WTC11 (cell line): ENCODE data around the gene SOAT1.

Experiments
- CTCF ChIP-seq: fragments of 200-600 bp; IDR thresholded peaks from 2 replicates; pipeline ENCODE4 v1.8.0; 2022; ENCODE audit warnings: antibody characterized with exemption
- ELF4 ChIP-seq: sonication (generic); formaldehyde crosslinking; IDR thresholded peaks from 2 replicates; pipeline ENCODE4 v1.8.1; 2022; ENCODE audit warnings: low read depth, mild to moderate bottlenecking, moderate library complexity, missing genetic modification reagents
- FOXJ3 ChIP-seq: sonication (generic); formaldehyde crosslinking; IDR thresholded peaks from 2 replicates; pipeline ENCODE4 v1.9.0; 2021; ENCODE audit warnings: missing genetic modification reagents, mild to moderate bottlenecking, borderline replicate concordance
- MLX ChIP-seq: sonication (generic); formaldehyde crosslinking; IDR thresholded peaks from 2 replicates; pipeline ENCODE4 v1.8.1; 2023; ENCODE audit warnings: mild to moderate bottlenecking, missing genetic modification reagents, moderate library complexity
- NFYB ChIP-seq: sonication (generic); formaldehyde crosslinking; conservative IDR thresholded peaks from 2 replicates; pipeline ENCODE4 v1.8.0; 2022; ENCODE audit warnings: low read depth, missing genetic modification reagents
- NR2C2 ChIP-seq: sonication (generic); formaldehyde crosslinking; IDR thresholded peaks from 2 replicates; pipeline ENCODE4 v1.8.0; 2022; ENCODE audit warnings: mild to moderate bottlenecking, missing genetic modification reagents
- SMAD3 ChIP-seq: sonication (generic); formaldehyde crosslinking; IDR thresholded peaks from 2 replicates; pipeline ENCODE4 v1.8.0; 2022; ENCODE audit warnings: missing genetic modification reagents, mild to moderate bottlenecking, borderline replicate concordance
- STAT6 ChIP-seq: sonication (generic); formaldehyde crosslinking; conservative IDR thresholded peaks from 2 replicates; pipeline ENCODE4 v1.8.1; 2023; ENCODE audit warnings: mild to moderate bottlenecking, low read depth, missing genetic modification reagents, moderate library complexity
- USF2 ChIP-seq: sonication (generic); formaldehyde crosslinking; IDR thresholded peaks from 2 replicates; pipeline ENCODE4 v1.8.1; 2023; ENCODE audit warnings: mild to moderate bottlenecking, missing genetic modification reagents, moderate library complexity
- TF ChIP-seq, protein P1 (sequence below): sonication (generic); formaldehyde crosslinking; IDR thresholded peaks from 2 replicates; pipeline ENCODE4 v1.8.0; 2023; ENCODE audit warnings: missing genetic modification reagents
- TF ChIP-seq, protein P2 (sequence below): sonication (generic); formaldehyde crosslinking; IDR thresholded peaks from 2 replicates; pipeline ENCODE4 v1.8.1; 2022; ENCODE audit warnings: low read depth, missing genetic modification reagents, borderline replicate concordance
- TF ChIP-seq, protein P3 (sequence below): sonication (generic); formaldehyde crosslinking; IDR thresholded peaks from 2 replicates; pipeline ENCODE4 v1.8.0; 2022; ENCODE audit warnings: mild to moderate bottlenecking, missing genetic modification reagents
- TF ChIP-seq, protein P4 (sequence below): fragments of 250-450 bp; sonication (Bioruptor Pico); IDR thresholded peaks from 2 replicates; pipeline ENCODE4 v1.9.0; 2021; ENCODE audit warnings: mild to moderate bottlenecking, borderline replicate concordance

DNA sequence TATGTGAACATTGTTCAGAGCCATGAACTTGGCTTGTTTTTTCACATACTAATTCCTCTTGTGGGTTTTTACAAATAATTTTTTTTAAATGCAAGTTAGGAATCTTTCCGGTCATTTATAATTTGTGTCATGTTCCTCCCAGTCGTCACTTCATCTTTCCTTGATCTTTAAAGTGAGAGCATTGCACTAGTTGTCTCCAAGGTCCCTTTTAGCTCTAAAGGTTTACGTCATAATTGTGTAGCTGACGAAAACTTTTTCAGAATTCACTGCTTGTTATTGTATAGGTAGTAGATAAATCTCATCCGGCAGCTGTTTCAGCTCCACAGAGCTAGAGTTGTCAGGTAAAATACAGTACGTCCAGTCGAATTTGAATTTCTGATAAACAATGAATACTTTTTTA is 33.6 kb downstream of the SOAT1 start:
- TF ChIP-seq SMAD3 (CRISPR knock-in tag), result no peak
- no peak for TF ChIP-seq CTCF
- TF ChIP-seq STAT6, result no peak
- TF ChIP-seq FOXJ3 (CRISPR knock-in tag), result no peak
- TF ChIP-seq MLX (CRISPR knock-in tag), result no peak
- TF ChIP-seq, protein P1, sequence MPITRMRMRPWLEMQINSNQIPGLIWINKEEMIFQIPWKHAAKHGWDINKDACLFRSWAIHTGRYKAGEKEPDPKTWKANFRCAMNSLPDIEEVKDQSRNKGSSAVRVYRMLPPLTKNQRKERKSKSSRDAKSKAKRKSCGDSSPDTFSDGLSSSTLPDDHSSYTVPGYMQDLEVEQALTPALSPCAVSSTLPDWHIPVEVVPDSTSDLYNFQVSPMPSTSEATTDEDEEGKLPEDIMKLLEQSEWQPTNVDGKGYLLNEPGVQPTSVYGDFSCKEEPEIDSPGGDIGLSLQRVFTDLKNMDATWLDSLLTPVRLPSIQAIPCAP (CRISPR knock-in tag), result no peak
- TF ChIP-seq ELF4 (CRISPR knock-in tag), result no peak
- TF ChIP-seq, protein P2, sequence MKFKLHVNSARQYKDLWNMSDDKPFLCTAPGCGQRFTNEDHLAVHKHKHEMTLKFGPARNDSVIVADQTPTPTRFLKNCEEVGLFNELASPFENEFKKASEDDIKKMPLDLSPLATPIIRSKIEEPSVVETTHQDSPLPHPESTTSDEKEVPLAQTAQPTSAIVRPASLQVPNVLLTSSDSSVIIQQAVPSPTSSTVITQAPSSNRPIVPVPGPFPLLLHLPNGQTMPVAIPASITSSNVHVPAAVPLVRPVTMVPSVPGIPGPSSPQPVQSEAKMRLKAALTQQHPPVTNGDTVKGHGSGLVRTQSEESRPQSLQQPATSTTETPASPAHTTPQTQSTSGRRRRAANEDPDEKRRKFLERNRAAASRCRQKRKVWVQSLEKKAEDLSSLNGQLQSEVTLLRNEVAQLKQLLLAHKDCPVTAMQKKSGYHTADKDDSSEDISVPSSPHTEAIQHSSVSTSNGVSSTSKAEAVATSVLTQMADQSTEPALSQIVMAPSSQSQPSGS (CRISPR knock-in tag), result no peak
- TF ChIP-seq, protein P3, sequence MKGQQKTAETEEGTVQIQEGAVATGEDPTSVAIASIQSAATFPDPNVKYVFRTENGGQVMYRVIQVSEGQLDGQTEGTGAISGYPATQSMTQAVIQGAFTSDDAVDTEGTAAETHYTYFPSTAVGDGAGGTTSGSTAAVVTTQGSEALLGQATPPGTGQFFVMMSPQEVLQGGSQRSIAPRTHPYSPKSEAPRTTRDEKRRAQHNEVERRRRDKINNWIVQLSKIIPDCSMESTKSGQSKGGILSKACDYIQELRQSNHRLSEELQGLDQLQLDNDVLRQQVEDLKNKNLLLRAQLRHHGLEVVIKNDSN (CRISPR knock-in tag), result no peak
- no peak for TF ChIP-seq NFYB (CRISPR knock-in tag)
- no peak for TF ChIP-seq NR2C2 (CRISPR knock-in tag)
- TF ChIP-seq, protein P4, sequence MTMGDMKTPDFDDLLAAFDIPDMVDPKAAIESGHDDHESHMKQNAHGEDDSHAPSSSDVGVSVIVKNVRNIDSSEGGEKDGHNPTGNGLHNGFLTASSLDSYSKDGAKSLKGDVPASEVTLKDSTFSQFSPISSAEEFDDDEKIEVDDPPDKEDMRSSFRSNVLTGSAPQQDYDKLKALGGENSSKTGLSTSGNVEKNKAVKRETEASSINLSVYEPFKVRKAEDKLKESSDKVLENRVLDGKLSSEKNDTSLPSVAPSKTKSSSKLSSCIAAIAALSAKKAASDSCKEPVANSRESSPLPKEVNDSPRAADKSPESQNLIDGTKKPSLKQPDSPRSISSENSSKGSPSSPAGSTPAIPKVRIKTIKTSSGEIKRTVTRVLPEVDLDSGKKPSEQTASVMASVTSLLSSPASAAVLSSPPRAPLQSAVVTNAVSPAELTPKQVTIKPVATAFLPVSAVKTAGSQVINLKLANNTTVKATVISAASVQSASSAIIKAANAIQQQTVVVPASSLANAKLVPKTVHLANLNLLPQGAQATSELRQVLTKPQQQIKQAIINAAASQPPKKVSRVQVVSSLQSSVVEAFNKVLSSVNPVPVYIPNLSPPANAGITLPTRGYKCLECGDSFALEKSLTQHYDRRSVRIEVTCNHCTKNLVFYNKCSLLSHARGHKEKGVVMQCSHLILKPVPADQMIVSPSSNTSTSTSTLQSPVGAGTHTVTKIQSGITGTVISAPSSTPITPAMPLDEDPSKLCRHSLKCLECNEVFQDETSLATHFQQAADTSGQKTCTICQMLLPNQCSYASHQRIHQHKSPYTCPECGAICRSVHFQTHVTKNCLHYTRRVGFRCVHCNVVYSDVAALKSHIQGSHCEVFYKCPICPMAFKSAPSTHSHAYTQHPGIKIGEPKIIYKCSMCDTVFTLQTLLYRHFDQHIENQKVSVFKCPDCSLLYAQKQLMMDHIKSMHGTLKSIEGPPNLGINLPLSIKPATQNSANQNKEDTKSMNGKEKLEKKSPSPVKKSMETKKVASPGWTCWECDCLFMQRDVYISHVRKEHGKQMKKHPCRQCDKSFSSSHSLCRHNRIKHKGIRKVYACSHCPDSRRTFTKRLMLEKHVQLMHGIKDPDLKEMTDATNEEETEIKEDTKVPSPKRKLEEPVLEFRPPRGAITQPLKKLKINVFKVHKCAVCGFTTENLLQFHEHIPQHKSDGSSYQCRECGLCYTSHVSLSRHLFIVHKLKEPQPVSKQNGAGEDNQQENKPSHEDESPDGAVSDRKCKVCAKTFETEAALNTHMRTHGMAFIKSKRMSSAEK (CRISPR knock-in tag), result no peak
- no peak for TF ChIP-seq USF2
